GM23248 (cell line): Measurements from ENCODE around the gene INPP4A.

ENCODE experiments used
- EZH2 ChIP-seq: fragments of 200-600 bp; sonication (generic); IDR thresholded peaks from 2 replicates; pipeline ENCODE4 v1.6.1; 2018; ENCODE audit warnings: antibody characterized with exemption, mild to moderate bottlenecking; ENCODE audit not compliant: insufficient read depth, poor library complexity, severe bottlenecking
- EZH2phosphoT487 ChIP-seq: fragments of 200-600 bp; sonication (generic); IDR thresholded peaks from 2 replicates; pipeline ENCODE4 v1.6.1; 2018; ENCODE audit warnings: antibody characterized with exemption, moderate library complexity, mild to moderate bottlenecking, low read depth; ENCODE audit not compliant: insufficient read depth

DNA sequence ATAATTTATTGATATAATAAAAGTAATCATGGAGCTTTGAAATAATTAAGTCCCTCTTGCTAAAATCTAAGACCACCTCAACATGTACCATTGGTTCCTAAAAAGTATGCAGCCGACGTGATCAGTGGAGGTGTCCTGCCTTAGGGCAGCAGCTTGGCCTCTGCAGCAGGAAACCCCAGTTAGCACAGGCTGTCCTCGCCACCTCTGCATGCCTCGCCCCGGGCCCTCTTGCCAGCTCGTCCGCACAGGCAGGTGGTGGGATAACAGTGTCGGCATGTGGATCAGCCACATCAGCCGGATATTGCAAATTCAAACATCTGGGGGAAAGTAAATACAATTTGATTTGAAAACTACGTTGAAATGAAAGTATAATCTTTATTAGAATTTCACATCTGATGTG, 140.7 kb downstream of the INPP4A start:
- no peak for TF ChIP-seq EZH2
- no peak for TF ChIP-seq EZH2phosphoT487
